ENCODE measurements around the gene PPP2R3B. TPM values are rescaled to one million over a fixed set of nuclear protein-coding genes. Genes with fewer than 3 reads are reported as not detected.

The PPP2R3B gene
- polyA plus RNA-seq, 1 donor from 2014 or later = 41.7 TPM

- H3K27ac ChIP-seq (ENCODE audit: low read length) = no peak overlapping the region
- H3K9ac ChIP-seq (ENCODE audit: low read length) = no peak overlapping the region
- no peaks in the 10 kb centered on the region for H3K79me2 ChIP-seq (replicated peaks; ENCODE audit: insufficient read depth, low read length)
- H3K4me2 ChIP-seq (ENCODE audit: low read length) = no peak overlapping the region
- no peaks in the 10 kb centered on the region for H3K9me3 ChIP-seq (ENCODE audit: low read length)
- H3K9me2 ChIP-seq (ENCODE audit: insufficient read depth, low read length) = no peaks in the 10 kb centered on the region
- no peaks in the 10 kb centered on the region for H4K20me1 ChIP-seq (ENCODE audit: insufficient read depth)
- no peaks in the 10 kb centered on the region for H3F3A ChIP-seq (ENCODE audit: insufficient read depth, low read length, poor library complexity, severe bottlenecking)
- H3K27me3 ChIP-seq (ENCODE audit: insufficient read depth, low read depth, low read length) = no peaks in the 10 kb centered on the region
- H2AFZ ChIP-seq (ENCODE audit: low read depth, low read length) = no peak overlapping the region
- no peak overlapping the region for H3K4me3 ChIP-seq (ENCODE audit: low read length)
- no peak for TF ChIP-seq TAF1 (IDR thresholded peaks at IDR 0.05; ENCODE audit: low read depth)
- TF ChIP-seq, protein P1, sequence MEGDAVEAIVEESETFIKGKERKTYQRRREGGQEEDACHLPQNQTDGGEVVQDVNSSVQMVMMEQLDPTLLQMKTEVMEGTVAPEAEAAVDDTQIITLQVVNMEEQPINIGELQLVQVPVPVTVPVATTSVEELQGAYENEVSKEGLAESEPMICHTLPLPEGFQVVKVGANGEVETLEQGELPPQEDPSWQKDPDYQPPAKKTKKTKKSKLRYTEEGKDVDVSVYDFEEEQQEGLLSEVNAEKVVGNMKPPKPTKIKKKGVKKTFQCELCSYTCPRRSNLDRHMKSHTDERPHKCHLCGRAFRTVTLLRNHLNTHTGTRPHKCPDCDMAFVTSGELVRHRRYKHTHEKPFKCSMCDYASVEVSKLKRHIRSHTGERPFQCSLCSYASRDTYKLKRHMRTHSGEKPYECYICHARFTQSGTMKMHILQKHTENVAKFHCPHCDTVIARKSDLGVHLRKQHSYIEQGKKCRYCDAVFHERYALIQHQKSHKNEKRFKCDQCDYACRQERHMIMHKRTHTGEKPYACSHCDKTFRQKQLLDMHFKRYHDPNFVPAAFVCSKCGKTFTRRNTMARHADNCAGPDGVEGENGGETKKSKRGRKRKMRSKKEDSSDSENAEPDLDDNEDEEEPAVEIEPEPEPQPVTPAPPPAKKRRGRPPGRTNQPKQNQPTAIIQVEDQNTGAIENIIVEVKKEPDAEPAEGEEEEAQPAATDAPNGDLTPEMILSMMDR (IDR thresholded peaks at IDR 0.05; ENCODE audit: poor library complexity, severe bottlenecking) = no peak
- no peak for TF ChIP-seq RAD21 (conservative IDR thresholded peaks at IDR 0.05)
- TF ChIP-seq SMC3 (conservative IDR thresholded peaks at IDR 0.05; ENCODE audit: poor library complexity) = no peak
- no peak for TF ChIP-seq MXI1 (conservative IDR thresholded peaks at IDR 0.05; ENCODE audit: poor library complexity, severe bottlenecking)
- TF ChIP-seq EP300 (conservative IDR thresholded peaks at IDR 0.05; ENCODE audit: poor library complexity, severe bottlenecking) = no peak
- TF ChIP-seq, protein P2, sequence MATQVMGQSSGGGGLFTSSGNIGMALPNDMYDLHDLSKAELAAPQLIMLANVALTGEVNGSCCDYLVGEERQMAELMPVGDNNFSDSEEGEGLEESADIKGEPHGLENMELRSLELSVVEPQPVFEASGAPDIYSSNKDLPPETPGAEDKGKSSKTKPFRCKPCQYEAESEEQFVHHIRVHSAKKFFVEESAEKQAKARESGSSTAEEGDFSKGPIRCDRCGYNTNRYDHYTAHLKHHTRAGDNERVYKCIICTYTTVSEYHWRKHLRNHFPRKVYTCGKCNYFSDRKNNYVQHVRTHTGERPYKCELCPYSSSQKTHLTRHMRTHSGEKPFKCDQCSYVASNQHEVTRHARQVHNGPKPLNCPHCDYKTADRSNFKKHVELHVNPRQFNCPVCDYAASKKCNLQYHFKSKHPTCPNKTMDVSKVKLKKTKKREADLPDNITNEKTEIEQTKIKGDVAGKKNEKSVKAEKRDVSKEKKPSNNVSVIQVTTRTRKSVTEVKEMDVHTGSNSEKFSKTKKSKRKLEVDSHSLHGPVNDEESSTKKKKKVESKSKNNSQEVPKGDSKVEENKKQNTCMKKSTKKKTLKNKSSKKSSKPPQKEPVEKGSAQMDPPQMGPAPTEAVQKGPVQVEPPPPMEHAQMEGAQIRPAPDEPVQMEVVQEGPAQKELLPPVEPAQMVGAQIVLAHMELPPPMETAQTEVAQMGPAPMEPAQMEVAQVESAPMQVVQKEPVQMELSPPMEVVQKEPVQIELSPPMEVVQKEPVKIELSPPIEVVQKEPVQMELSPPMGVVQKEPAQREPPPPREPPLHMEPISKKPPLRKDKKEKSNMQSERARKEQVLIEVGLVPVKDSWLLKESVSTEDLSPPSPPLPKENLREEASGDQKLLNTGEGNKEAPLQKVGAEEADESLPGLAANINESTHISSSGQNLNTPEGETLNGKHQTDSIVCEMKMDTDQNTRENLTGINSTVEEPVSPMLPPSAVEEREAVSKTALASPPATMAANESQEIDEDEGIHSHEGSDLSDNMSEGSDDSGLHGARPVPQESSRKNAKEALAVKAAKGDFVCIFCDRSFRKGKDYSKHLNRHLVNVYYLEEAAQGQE (IDR thresholded peaks at IDR 0.05; ENCODE audit: borderline replicate concordance) = no peak
- no peak for TF ChIP-seq EZH2 (IDR thresholded peaks at IDR 0.05; ENCODE audit: borderline replicate concordance, insufficient read depth, low read length, poor library complexity, severe bottlenecking)
- TF ChIP-seq POLR2AphosphoS5 (IDR thresholded peaks at IDR 0.05) = no peak
- H3K36me3 ChIP-seq (ENCODE audit: insufficient read depth, low read length) = no peaks in the 10 kb centered on the region
Observed at GRCh38 chrX:336227-336626, 50.5 kb downstream of the PPP2R3B start.

DNA sequence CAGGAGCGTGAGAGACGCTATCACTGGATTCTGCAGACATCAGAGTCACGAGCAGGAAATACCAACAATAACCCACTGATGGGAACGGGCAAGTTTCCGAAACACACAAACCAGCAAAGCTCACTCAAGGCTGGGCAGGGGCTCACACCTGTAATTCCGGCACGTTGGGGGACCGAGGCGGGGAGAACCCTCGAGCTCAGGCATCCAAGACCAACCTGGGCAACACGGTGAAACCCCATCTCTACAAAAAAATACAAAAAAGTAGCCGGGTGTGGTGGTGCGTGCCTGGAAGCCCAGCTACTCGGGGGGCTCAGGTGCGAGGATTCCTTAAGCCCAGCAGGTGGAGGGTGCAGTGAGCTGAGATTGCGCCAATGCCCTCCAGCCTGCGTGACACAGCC, 51.0 kb downstream of the PPP2R3B start:
- Histone ChIP-seq H3K36me3 (ENCODE audit: insufficient read depth, low read length) (no peaks in the 10 kb centered on the region), H3K27me3 (ENCODE audit: insufficient read depth, low read depth, low read length) (no peaks in the 10 kb centered on the region), H3K79me2 (replicated peaks; ENCODE audit: insufficient read depth, low read length) (no peaks in the 10 kb centered on the region), H3F3A (ENCODE audit: insufficient read depth, low read length, poor library complexity, severe bottlenecking) (no peaks in the 10 kb centered on the region), H3K4me2 (ENCODE audit: low read length) (no peak overlapping the region), H2AFZ (ENCODE audit: low read depth, low read length) (no peak overlapping the region), H3K9ac (ENCODE audit: low read length) (no peak overlapping the region), H3K4me3 (ENCODE audit: low read length) (no peak overlapping the region), H3K27ac (ENCODE audit: low read length) (no peak overlapping the region), H4K20me1 (ENCODE audit: insufficient read depth) (no peaks in the 10 kb centered on the region), H3K9me2 (ENCODE audit: insufficient read depth, low read length) (no peaks in the 10 kb centered on the region), H3K9me3 (ENCODE audit: low read length) (no peaks in the 10 kb centered on the region)
- TF ChIP-seq RAD21 (conservative IDR thresholded peaks at IDR 0.05) (no peak), EP300 (conservative IDR thresholded peaks at IDR 0.05; ENCODE audit: poor library complexity, severe bottlenecking) (no peak), MXI1 (conservative IDR thresholded peaks at IDR 0.05; ENCODE audit: poor library complexity, severe bottlenecking) (no peak), POLR2AphosphoS5 (IDR thresholded peaks at IDR 0.05) (no peak), EZH2 (IDR thresholded peaks at IDR 0.05; ENCODE audit: borderline replicate concordance, insufficient read depth, low read length, poor library complexity, severe bottlenecking) (no peak), TAF1 (IDR thresholded peaks at IDR 0.05; ENCODE audit: low read depth) (no peak)
- TF ChIP-seq, protein P2 (IDR thresholded peaks at IDR 0.05; ENCODE audit: borderline replicate concordance) = no peak
- TF ChIP-seq, protein P1 (IDR thresholded peaks at IDR 0.05; ENCODE audit: poor library complexity, severe bottlenecking) = no peak

All from neural cell (in vitro differentiated cells).